ENCODE results near the gene RPRD1B.
"Not testable (repeated sequence)": the region's sequence is repeated elsewhere in the genome, so short reads cannot be mapped to it uniquely, and the experiment has no call there.

The RPRD1B gene

GRCh38 chr20:38073307-38074071 lies 39.9 kb downstream of the RPRD1B start:
- no peak for DNase-seq (ENCODE audit: low read depth in 2 of 2)

DNA sequence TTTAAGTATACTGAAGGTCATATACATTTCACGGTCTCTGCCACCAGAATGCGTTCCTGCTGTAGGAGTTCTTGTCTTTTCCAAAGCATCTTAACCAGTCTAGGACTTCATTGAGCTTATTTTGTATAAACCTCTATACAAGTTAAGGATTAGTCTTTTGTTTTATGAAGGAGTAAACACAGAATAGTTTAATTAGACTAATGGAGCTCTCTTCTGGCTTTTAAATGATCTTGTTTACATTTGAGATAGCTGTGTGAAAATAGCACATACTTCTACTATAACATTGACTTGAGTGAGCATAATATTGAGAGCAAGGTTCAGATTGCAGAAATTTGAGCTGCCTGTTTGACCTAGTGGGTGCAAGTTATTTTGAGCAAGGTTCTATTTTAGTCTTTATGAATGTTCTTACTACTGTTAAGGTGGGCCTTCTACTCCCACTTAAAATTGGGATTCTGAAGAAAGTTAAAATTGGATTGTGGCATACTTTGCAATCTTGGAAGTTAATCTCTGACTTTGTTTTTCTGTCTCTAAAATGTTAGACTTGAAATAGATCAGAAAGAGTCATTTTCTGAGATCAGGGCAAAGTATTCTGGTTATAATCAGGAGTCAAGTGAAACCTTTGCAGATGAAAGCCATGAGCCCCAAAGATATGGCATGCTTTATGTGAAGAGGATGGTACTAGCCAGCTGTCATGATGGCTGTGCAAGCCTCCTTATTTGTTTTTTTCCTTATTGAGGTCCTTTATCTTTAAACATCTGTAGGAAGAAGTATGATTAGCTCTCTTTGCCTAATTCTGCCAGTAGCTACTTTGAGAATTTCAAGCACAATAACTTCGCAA lies 41.8 kb downstream of the RPRD1B start:
- DNase-seq (ENCODE audit: low read depth in 2 of 2) = no peak

GRCh38 chr20:38076548-38076947 lies 43.0 kb downstream of the RPRD1B start:
- DNase-seq (ENCODE audit: low read depth in 2 of 2) = no peak

GRCh38 chr20:38078084-38078483 lies 44.5 kb downstream of the RPRD1B start:
- no peak for DNase-seq (ENCODE audit: low read depth in 2 of 2)

GRCh38 chr20:38079353-38079752 lies 45.8 kb downstream of the RPRD1B start:
- DNase-seq (ENCODE audit: low read depth in 2 of 2) = no peak

- no peak for DNase-seq (ENCODE audit: low read depth in 2 of 2)
Observed at GRCh38 chr20:38081575-38081974, 48.0 kb downstream of the RPRD1B start.

GRCh38 chr20:38082894-38083293 lies 49.3 kb downstream of the RPRD1B start:
- no peak for DNase-seq (ENCODE audit: low read depth in 2 of 2)

GRCh38 chr20:38083338-38084048 lies 49.9 kb downstream of the RPRD1B start:
- DNase-seq (ENCODE audit: low read depth in 2 of 2) = no peak

DNA sequence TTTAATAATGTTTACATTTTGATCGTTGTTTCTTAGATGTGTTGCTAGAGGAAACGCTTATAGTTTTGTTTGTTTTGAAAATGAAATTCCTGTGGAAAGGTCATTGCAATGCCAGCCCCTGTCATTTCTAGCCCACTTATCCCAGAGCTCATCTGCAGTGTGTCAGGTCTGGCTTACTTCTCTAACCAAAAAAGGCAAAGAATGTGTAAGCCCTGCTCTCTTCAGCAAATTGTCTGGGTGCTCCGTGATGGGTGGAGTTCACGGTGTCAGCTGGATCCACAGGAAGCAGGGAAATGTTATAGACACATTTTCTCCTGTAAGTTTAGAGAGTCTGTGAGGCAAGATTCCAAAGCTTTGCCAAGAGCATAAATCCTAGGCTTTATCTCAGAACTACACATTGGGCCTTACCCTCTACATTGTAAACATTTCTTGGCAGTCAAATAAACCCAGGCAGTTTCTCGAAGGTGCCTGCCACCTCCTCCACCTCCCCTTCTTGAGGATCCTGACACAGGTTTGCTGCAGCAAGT lies 50.9 kb downstream of the RPRD1B start:
- DNase-seq (ENCODE audit: low read depth in 2 of 2) = no peak

DNA sequence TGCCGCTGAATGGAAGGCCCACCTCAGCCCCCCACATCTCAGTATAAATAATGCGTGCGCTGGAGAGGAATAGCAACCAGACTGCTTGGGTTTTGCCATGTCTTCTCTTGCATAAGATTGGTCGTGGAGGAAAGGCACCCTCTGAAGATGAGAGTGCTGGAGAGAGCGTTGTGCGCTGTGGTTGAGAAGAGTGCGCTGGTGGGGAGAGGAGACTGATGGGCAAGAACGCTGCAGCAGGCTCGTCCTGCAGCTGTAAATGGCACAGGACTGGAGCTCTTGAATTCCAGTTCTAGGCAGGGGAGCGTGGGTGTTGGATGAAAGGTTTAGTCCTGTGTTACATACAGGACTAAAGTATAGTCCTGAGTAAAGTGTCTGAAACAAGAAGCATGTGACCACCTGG lies 51.5 kb downstream of the RPRD1B start:
- DNase-seq (ENCODE audit: low read depth in 2 of 2) = no peak

- no peak for DNase-seq (ENCODE audit: low read depth in 2 of 2)
Observed at GRCh38 chr20:38089500-38089899, 56.0 kb downstream of the RPRD1B start.

DNA sequence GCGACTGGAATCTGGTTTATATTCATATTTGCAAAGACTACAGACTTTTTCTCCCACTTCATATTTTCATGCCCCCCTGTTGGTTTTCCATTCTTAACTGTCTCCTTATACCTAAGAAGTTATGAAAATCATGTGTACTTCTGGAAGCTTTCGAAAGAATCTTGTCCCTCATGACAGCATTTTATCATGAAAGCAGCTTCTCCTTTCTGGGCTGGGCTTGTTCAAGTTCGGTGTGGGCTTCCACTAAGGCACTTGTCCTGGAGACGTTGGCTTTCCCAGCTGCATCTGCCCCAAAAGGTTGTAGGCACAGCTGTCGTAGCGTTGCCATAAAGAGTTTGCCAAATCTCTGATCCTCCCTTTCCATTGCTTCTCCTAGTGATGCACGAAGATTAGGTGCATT lies 56.5 kb downstream of the RPRD1B start:
- DNase-seq (ENCODE audit: low read depth in 2 of 2) = no peak

DNA sequence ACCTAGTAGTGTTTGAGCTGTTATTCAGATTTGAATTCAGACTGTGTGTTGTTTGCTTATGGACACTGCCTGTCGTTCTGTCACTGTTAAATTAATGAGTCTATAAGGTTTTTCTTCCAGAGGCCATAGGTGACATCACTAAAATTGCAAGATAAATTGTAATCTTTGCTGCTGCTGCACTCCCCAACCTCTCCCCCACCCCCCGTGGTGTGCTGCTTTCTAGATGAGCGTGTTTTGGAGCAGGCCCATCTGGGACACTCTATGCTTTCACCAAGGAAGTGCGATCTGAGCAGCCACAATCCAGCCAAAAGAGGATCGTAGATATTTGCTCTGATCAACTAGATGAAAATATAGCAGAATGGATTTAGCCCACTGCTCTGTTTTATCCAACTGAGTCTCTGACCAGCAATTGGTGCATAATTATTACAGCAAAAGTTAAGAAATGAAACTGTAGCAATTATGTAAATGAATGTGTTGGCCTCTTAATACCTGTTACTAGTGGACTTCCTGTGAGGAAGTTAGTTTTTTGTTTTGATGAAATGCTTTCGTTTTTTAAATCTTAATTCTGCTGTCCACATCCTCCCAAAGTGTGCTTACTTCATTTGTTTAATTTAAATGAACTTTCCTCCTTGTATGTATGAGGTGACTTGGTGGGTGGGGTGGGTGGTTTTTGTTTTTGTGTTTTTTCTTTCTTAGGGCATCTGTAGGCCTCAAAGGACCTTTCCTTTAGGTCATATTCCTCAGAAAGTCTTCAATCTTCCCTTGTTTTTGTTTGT lies 58.1 kb downstream of the RPRD1B start:
- no peak for DNase-seq (ENCODE audit: low read depth in 2 of 2)

DNA sequence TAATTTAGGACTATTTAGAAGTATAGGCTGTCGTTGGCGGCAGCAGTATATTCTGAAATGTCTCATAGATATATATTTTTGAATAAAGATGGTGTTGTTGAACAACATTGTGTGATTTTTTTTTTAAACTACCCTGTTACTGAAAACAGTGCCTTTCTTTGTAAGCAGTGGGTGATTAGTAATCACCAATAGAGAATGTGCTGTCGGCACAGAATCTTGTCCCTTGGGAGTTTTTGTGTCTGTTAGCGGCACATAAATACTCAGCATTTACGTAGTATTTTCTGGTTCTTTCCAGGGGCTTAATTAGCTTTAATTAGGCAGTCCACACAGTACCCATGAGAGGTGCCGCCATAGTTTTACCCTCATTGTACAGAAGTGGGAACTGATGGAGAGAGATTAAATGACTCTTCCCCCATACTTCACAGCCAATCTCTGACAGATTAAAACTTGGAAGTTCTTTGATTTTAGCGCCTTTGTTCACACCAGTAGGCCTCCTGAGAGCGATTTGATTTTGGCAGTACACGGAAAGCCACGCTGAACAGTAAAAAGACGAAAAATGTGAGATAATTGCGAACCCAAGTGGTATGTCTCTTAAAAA lies 58.8 kb downstream of the RPRD1B start:
- no peak for DNase-seq (ENCODE audit: low read depth in 2 of 2)

DNA sequence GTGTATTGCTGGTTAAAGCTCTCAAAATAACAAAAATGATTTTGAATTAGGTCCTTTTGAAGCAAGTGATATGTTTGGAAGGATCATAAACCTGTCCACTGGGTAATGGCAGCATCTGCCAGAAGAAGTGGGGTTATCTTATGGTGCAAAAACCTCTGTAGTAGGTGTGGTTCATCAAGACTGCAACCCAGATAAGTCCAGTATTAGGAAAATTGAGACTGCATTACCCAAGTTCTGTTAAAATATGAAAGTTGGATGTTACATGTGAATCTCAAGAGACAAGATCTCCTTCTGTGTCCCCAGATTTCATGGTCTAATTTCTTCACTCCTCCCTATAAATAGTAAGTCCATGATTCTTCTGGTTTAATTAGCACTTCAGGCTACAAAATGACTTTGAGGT lies 59.4 kb downstream of the RPRD1B start:
- DNase-seq (ENCODE audit: low read depth in 2 of 2) = no peak

DNA sequence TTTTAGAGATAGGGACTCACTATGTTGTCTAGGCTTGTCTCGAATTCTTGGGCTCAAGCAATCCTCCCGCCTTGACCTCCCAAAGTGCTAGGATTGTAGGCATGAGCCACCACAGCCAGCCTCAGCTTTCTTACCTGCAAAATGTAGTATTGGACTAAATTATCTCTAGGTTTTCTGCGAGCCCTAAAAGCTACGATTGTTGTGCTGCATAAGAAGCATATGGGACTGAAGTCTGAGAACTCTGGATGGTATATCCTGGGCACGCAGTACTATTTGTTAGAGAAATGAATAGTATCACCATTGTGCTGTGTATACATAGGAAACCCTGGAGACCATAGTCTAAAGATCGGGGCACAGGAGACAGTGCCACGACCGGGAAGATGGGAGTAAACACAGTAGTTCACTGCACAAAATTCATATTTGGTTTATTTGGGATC lies 60.1 kb downstream of the RPRD1B start:
- DNase-seq (ENCODE audit: low read depth in 2 of 2) = no peak

DNA sequence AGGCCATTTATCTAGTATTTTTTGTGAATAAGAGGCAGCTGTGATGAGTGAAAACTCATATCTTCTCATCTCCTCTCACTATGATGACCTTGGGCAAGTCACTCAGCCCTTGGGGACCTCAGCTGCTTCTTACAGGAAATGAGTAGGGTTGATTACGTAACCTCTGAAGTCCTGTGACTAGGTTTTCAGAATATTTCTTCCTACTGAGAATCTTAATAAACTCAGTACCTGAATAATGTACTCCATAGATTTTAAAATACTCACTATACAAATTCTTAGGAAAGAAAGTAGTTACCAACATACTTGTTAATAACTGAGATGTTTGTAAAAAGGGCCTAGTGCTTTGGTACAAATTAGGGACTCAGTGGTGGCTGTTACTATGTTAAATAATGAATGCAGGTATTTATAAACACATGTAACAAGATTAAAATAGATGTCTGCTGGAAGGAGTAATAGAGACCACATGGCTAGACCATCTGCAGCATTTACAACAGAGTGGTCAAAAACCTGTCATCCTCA lies 60.9 kb downstream of the RPRD1B start:
- DNase-seq (ENCODE audit: low read depth in 2 of 2) = no peak

DNA sequence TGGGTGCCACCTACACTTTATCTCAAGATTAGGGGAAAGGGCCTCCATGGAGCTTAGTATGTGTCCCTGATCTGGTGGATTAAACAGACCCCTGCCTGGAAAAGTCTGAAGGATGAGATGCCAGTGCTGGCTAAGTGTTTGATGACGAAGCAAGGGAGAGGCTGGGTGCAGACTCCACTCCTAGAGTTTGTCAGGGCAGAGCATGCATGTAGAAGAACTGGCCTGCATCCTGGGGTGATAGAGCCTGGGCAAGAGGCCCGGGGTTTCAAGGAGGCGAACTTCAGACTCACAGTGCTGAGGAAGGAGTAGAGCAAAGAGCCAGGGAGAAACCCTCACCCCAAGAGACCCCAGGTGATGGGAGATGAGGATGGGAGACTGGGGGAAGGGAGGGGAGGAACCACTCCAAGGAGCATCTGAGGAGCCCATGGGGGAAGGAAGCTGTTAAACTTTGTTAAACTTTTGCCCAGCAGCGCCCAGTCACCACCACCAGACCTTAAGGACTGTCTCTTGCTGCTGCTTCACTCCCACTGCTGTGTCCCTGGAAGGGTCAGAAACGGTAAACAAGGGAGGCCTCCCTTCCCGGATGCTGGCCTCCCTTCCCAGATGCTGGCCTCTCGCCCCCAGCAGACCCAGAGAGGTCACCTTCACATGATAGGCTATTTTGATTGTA lies 61.6 kb downstream of the RPRD1B start:
- DNase-seq (ENCODE audit: low read depth in 2 of 2) = no peak

DNA sequence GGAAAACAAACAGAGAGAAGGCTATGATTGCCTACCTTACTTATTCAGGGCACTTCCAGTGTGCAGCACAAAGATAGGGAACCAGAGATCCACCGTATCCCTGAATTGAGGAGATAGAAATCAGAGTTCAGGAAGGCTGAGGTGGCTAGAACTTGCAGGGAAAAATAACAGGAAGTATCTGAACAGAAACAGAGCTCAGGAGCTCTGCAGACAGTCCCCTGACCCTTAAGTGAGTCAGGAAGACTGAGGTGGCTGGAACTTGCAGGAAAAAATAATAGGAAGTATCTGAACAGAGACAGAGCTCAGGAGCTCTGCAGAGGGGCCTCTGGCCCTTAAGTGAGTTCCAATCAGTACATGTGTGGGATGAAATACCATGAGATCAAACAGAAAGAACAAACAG lies 65.4 kb downstream of the RPRD1B start:
- DNase-seq (ENCODE audit: low read depth in 2 of 2) = no peak

DNA sequence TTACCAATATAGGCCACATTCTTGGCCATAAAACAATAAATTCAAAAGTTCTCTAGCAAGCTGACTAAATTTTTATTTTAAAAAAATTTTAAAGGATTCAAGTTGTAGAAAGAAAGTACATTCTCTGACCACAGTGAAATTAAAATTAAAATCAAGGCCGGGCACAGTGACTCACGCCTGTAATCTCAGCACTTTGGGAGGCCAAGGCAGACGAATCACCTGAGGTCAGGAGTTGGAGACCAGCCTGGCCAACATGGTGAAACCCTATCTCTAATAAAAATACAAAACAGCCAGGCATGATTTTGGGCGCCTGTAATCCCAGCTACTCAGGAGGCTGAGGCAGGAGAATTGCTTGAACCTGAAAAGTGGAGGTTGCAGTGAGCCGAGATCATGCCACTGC lies 68.7 kb downstream of the RPRD1B start:
- DNase-seq (ENCODE audit: low read depth in 2 of 2) = not testable (repeated sequence)

Data from stimulated activated CD4-positive, alpha-beta T cell treated with anti-CD3 and anti-CD28 coated beads, Interleukin-4, amount 100 ng/mL, for 48 hours (primary cell).